Omental fat pad (tissue), 4 donors: ENCODE results near the gene ZBED5. TPM values are rescaled to one million over a fixed set of nuclear protein-coding genes. Genes with fewer than 3 reads are reported as not detected.
"Not testable (repeated sequence)": the region's sequence is repeated elsewhere in the genome, so short reads cannot be mapped to it uniquely, and the experiment has no call there.

ENCODE experiments used
- ATAC-seq: fragments of 150-250 bp; one replicate; pipeline ENCODE4 v1.9.1; 2016; ENCODE audit warnings: mild to moderate bottlenecking, moderate library complexity; ENCODE audit not compliant: low FRiP score
- DNase-seq: peaks from one replicate; pipeline ENCODE4 v3.0.0-alpha.2; 2019; ENCODE audit warnings: low spot score
- CTCF ChIP-seq, 3 donors: fragments of 450-650 bp; IDR thresholded peaks; one replicate each; pipeline ENCODE4 v1.5.1; 2016 to 2017; ENCODE audit warnings: antibody characterized with exemption in 3 of 3, mild to moderate bottlenecking in 3 of 3, moderate library complexity in 2 of 3
- total RNA-seq, 4 donors: library from RNA; depleted of rRNA; stranded (reverse); fragments of >200 nt; gene quantifications; one replicate each; pipeline ENCODE4 v1.1.0, GENCODE V29; 2016

ZBED5 gene
- total RNA-seq, 4 donors from 2014 or later, result 16.5 to 44.0 (median 22.6) TPM

GRCh38 chr11:10891151-10891720 is 33.4 kb upstream of the ZBED5 start:
- ATAC-seq, result no peak
- no peak for TF ChIP-seq CTCF (IDR thresholded peaks at IDR 0.05)
- no peak for DNase-seq

- not testable (repeated sequence) for DNase-seq, ATAC-seq
Measured at GRCh38 chr11:10890083-10890482, 32.2 kb upstream of the ZBED5 start.

- ATAC-seq, result no peak
- no peak for DNase-seq
- TF ChIP-seq CTCF (IDR thresholded peaks at IDR 0.05), result no peak
Measured at GRCh38 chr11:10887307-10887706, 29.5 kb upstream of the ZBED5 start.

- TF ChIP-seq CTCF (IDR thresholded peaks at IDR 0.05), result no peak
- DNase-seq (no peak), ATAC-seq (no peak)
Measured at GRCh38 chr11:10886652-10887250, 28.9 kb upstream of the ZBED5 start.

GRCh38 chr11:10885703-10886363 is 28.0 kb upstream of the ZBED5 start:
- ATAC-seq, result peak; percentile 59
- DNase-seq, result no peak
- no peak for TF ChIP-seq CTCF (IDR thresholded peaks at IDR 0.05)

- not testable (repeated sequence) for DNase-seq, ATAC-seq
Measured at GRCh38 chr11:10884292-10884691, 26.4 kb upstream of the ZBED5 start.

- DNase-seq (no peak), ATAC-seq (no peak)
- TF ChIP-seq CTCF (IDR thresholded peaks at IDR 0.05), result no peak
Measured at GRCh38 chr11:10881892-10882291, 24.0 kb upstream of the ZBED5 start.
